DMS153 (cell line): ENCODE data around the gene ATP1B2.
"Not testable (repeated sequence)": the region's sequence is repeated elsewhere in the genome, so short reads cannot be mapped to it uniquely, and the experiment has no call there.

Experiments
- DNase-seq: peaks from one replicate; lab custom pipeline; 2025; lab: John Stamatoyannopoulos, UW

Gene ATP1B2

GRCh38 chr17:7650509-7651096 lies at the start of gene ATP1B2:
Gene ATP1B2 (plus strand): TSS chr17:7650926. CDS start chr17:7651519, 593 bp downstream.
- DNase-seq: no peak

GRCh38 chr17:7606280-7606679 lies 44.4 kb upstream of the ATP1B2 start:
- DNase-seq: no peak

GRCh38 chr17:7610641-7611040 lies 40.1 kb upstream of the ATP1B2 start:
- DNase-seq: no peak

GRCh38 chr17:7611635-7612293 lies 39.0 kb upstream of the ATP1B2 start:
- DNase-seq: no peak

GRCh38 chr17:7612294-7612640 lies 38.5 kb upstream of the ATP1B2 start:
- no peak for DNase-seq

- DNase-seq: no peak
Observed at GRCh38 chr17:7613769-7614424, 36.8 kb upstream of the ATP1B2 start.

GRCh38 chr17:7614425-7615264 lies 36.1 kb upstream of the ATP1B2 start, which contains the start of gene FXR2:
Gene FXR2 (minus strand): TSS chr17:7614897. CDS start chr17:7614532, 365 bp downstream.
- peak; percentile 96 for DNase-seq

GRCh38 chr17:7615265-7615747 lies 35.4 kb upstream of the ATP1B2 start:
- DNase-seq: no peak

- no peak for DNase-seq
Observed at GRCh38 chr17:7618608-7619007, 32.1 kb upstream of the ATP1B2 start.

GRCh38 chr17:7620835-7621234 lies 29.9 kb upstream of the ATP1B2 start:
- DNase-seq: no peak

- no peak for DNase-seq
Observed at GRCh38 chr17:7623661-7624060, 27.1 kb upstream of the ATP1B2 start.

- not testable (repeated sequence) for DNase-seq
Observed at GRCh38 chr17:7625749-7626148, 25.0 kb upstream of the ATP1B2 start.

GRCh38 chr17:7626307-7626706 lies 24.4 kb upstream of the ATP1B2 start:
- no peak for DNase-seq

- DNase-seq: no peak
Observed at GRCh38 chr17:7626956-7627249, 23.8 kb upstream of the ATP1B2 start.

- peak; percentile 36 for DNase-seq
Observed at GRCh38 chr17:7627250-7628121, 23.2 kb upstream of the ATP1B2 start, which contains the start of gene SAT2. Gene SAT2 (minus strand): TSS chr17:7627821. CDS start chr17:7627635, 186 bp downstream.

- no peak for DNase-seq
Observed at GRCh38 chr17:7629939-7630571, 20.7 kb upstream of the ATP1B2 start, which contains the start of gene SHBG. Gene SHBG (plus strand): TSS chr17:7630135. CDS start chr17:7630173, 38 bp downstream.

- DNase-seq: no peak
Observed at GRCh38 chr17:7631398-7632380, 19.0 kb upstream of the ATP1B2 start.

GRCh38 chr17:7632492-7632894 lies 18.2 kb upstream of the ATP1B2 start:
- no peak for DNase-seq

- DNase-seq: no peak
Observed at GRCh38 chr17:7633093-7633492, 17.6 kb upstream of the ATP1B2 start.

GRCh38 chr17:7634384-7634783 lies 16.3 kb upstream of the ATP1B2 start:
- DNase-seq: no peak
